HCT116 (cell line): Measurements from ENCODE around the gene PEMT. TPM values are rescaled to one million over a fixed set of nuclear protein-coding genes. Genes with fewer than 3 reads are reported as not detected.

Experiments
- ATAC-seq: fragments of 200-7000 bp; cut with Tn5 transposase; 2 replicates; pipeline ENCODE4 v1.9.1; 2020; ENCODE audit warnings: mild to moderate bottlenecking, moderate library complexity
- BruUV-seq: library from RNA; stranded (reverse); fragments of 400-500 nt; replicated peaks from 2 replicates; lab custom pipeline; 2021; lab: Mats Ljungman, UMichigan
- CTCF ChIA-PET: fragments of 300-600 bp; sonication (Branson Sonifier 250); formaldehyde crosslinking; loops from one replicate; lab custom pipeline; 2021; ENCODE audit warnings: antibody characterized with exemption; lab: Charles Lee
- POLR2A ChIA-PET: fragments of 300-600, 350-600 bp; sonication (Branson Sonifier 250); formaldehyde crosslinking; loops from one replicate; lab custom pipeline; 2021; ENCODE audit warnings: antibody characterized with exemption; lab: Charles Lee
- RAD21 ChIA-PET, 2 experiments: fragments of 300-600 bp; sonication (Branson Sonifier 250); formaldehyde crosslinking; loops; one replicate each; lab custom pipeline; 2023; ENCODE audit warnings: low total read pairs in 2 of 2; ENCODE audit not compliant: uncharacterized antibody in 2 of 2, unreplicated experiment in 2 of 2, low non-redundant PET in 1 of 2; lab: Charles Lee
- DNase-seq: peaks from one replicate; pipeline ENCODE4 v3.0.0-alpha.2; 2010; ENCODE audit warnings: low read depth, low spot score
- H2AFZ ChIP-seq: fragments of 200-600 bp; shearing (Covaris generic), sonication (generic); 2 replicates; pipeline ENCODE4 v1.6.1; 2017; ENCODE audit warnings: low read depth, mixed run types, mixed read lengths, antibody characterized with exemption, low read length; ENCODE audit not compliant: poor library complexity, severe bottlenecking
- H3K27ac ChIP-seq: 2 replicates; pipeline ENCODE4 v1.5.1; 2012; ENCODE audit warnings: low read depth, low read length
- H3K27me3 ChIP-seq: fragments of 200-600 bp; sonication (generic); 2 replicates; pipeline ENCODE4 v1.6.1; 2016; ENCODE audit warnings: mixed run types, low read length, mixed read lengths; ENCODE audit not compliant: insufficient read depth
- H3K36me3 ChIP-seq, 2 experiments: fragments of 200-500 bp in 1 of 2; fragments of 200-600 bp in 1 of 2; sonication (Bioruptor generic) in 1 of 2; sonication (generic) in 1 of 2; 2 replicates each; pipeline versions ENCODE4 v1.5.1 to v1.6.1; 2014 to 2016; ENCODE audit warnings: low read length in 2 of 2, inconsistent platforms in 1 of 2, mixed read lengths in 1 of 2, mixed run types in 1 of 2; ENCODE audit not compliant: insufficient read depth in 2 of 2, control insufficient read depth in 1 of 2
- H3K4me1 ChIP-seq, 2 experiments: fragments of 200-600 bp in 1 of 2; sonication (generic) in 1 of 2; 2 replicates each; pipeline versions ENCODE4 v1.5.1 to v1.6.1; 2012 to 2017; ENCODE audit warnings: low read length in 2 of 2, inconsistent platforms in 1 of 2, mild to moderate bottlenecking in 1 of 2, mixed read lengths in 1 of 2, mixed run types in 1 of 2, moderate library complexity in 1 of 2; ENCODE audit not compliant: insufficient read depth in 2 of 2, control insufficient read depth in 1 of 2
- H3K4me2 ChIP-seq: fragments of 200-600 bp; sonication (generic); 2 replicates; pipeline ENCODE4 v1.6.1; 2017; ENCODE audit warnings: mixed run types, low read length, mixed read lengths
- H3K4me3 ChIP-seq, 2 experiments: fragments of 200-600 bp in 1 of 2; sonication (generic) in 1 of 2; replicated peaks in 1 of 2; 2 replicates each; pipeline ENCODE4 v1.5.1; 2011 to 2016; ENCODE audit warnings: low read length in 2 of 2, control low read depth in 1 of 2, low read depth in 1 of 2, mild to moderate bottlenecking in 1 of 2, mixed read lengths in 1 of 2, mixed run types in 1 of 2
- H3K79me2 ChIP-seq: fragments of 200-600 bp; sonication (generic); 2 replicates; pipeline ENCODE4 v1.6.1; 2017; ENCODE audit warnings: mild to moderate bottlenecking, mixed run types, low read length, moderate library complexity, mixed read lengths; ENCODE audit not compliant: insufficient read depth
- H3K9ac ChIP-seq: fragments of 200-600 bp; sonication (generic); 2 replicates; pipeline ENCODE4 v1.6.1; 2016; ENCODE audit warnings: low read length, mixed read lengths
- H3K9me2 ChIP-seq: fragments of 200-600 bp; sonication (generic), shearing (Covaris generic); 2 replicates; pipeline ENCODE4 v1.6.1; 2017; ENCODE audit warnings: mixed run types, mild to moderate bottlenecking, moderate library complexity; ENCODE audit not compliant: insufficient read depth
- H3K9me3 ChIP-seq, 2 experiments: fragments of 200-500 bp in 1 of 2; fragments of 200-600 bp in 1 of 2; sonication (Bioruptor generic) in 1 of 2; sonication (generic) in 1 of 2; 2 replicates each; pipeline ENCODE4 v1.6.1; 2014 to 2017; ENCODE audit warnings: low read length in 2 of 2, mixed read lengths in 2 of 2, inconsistent platforms in 1 of 2, low read depth in 1 of 2, mild to moderate bottlenecking in 1 of 2, mixed run types in 1 of 2, moderate library complexity in 1 of 2; ENCODE audit not compliant: control insufficient read depth in 1 of 2, insufficient read depth in 1 of 2
- H4K20me1 ChIP-seq: fragments of 200-600 bp; sonication (generic), shearing (Covaris generic); 2 replicates; pipeline ENCODE4 v1.6.1; 2017; ENCODE audit warnings: mixed run types, mild to moderate bottlenecking, moderate library complexity; ENCODE audit not compliant: insufficient read depth
- CBX3 ChIP-seq: IDR thresholded peaks from 2 replicates; pipeline ENCODE4 v1.6.1; 2012; ENCODE audit warnings: low read depth
- EGR1 ChIP-seq: IDR thresholded peaks from 2 replicates; pipeline ENCODE4 v1.6.1; 2012; ENCODE audit warnings: low read depth
- FOSL1 ChIP-seq: IDR thresholded peaks from 2 replicates; pipeline ENCODE4 v1.6.1; 2012; ENCODE audit warnings: low read depth
- RAD21 ChIP-seq: IDR thresholded peaks from 2 replicates; pipeline ENCODE4 v1.6.1; 2012; ENCODE audit warnings: low read depth, mild to moderate bottlenecking
- SP1 ChIP-seq: IDR thresholded peaks from 2 replicates; pipeline ENCODE4 v1.6.1; 2012; ENCODE audit warnings: low read depth
- SRF ChIP-seq: IDR thresholded peaks from 2 replicates; pipeline ENCODE4 v1.6.1; 2012; ENCODE audit warnings: low read depth
- TCF7L2 ChIP-seq: IDR thresholded peaks from 2 replicates; pipeline ENCODE4 v1.7.0; 2011; ENCODE audit warnings: borderline replicate concordance, inconsistent platforms; ENCODE audit not compliant: insufficient read depth, insufficient read length; ENCODE audit errors: extremely low read depth
- ZFX ChIP-seq: fragments of 450-650 bp; IDR thresholded peaks from 2 replicates; pipeline ENCODE4 v1.6.1; 2017
- intact Hi-C: fragments of 100-400 bp; cut with micrococcal nuclease; formaldehyde crosslinking; loops from 2 replicates; pipeline ENCODE4 v1.10.0; 2022
- total RNA-seq: library from RNA; stranded (reverse); gene quantifications from one replicate; pipeline ENCODE4 v1.2.1, GENCODE V29; 2021; ENCODE audit not compliant: unreplicated experiment

Gene PEMT
- total RNA-seq, 1 experiment from 2014 or later, result 52.1 TPM

DNA sequence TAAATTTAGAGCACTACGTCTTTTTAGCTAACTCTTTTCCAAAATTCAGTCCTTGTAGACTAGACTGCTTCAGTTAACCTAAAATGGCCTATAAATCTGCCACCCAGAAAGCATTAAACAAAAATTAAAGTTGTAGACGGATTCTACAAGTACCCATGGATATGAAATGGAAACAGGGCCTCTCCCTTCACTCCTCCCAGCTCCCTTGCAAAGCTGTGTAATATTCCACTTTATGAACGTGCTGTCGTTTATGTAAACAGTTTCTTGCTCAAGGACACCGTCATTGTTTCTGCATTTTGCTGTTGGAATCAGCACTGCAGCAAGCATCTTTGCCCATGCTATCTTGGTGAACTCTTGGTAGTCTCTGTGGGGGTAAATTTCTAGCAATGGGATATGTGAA lies 109.6 kb downstream of the PEMT start:
- no peak overlapping the region for H2AFZ ChIP-seq
- no peaks in the 10 kb centered on the region for H3K9me2 ChIP-seq
- H3K36me3 ChIP-seq, result 0 out of 4 replicates have a peak, but pooled peaks cover 0 to 2% of the 10 kb centered on the region in 2 experiments
- TF ChIP-seq RAD21, result no peak
- TF ChIP-seq SRF, result no peak
- TF ChIP-seq FOSL1, result no peak
- no peak for TF ChIP-seq ZFX
- TF ChIP-seq EGR1, result no peak
- no peak for TF ChIP-seq TCF7L2
- DNase-seq (no peak), ATAC-seq (no peak)
- CTCF ChIA-PET, result interaction anchor here (1.1 kb wide), 1 partner anchor 15 kb away, joined by 4 read pairs; no protein-coding TSS in a partner anchor
- POLR2A ChIA-PET, result no interaction called here
- no peak overlapping the region for H3K4me3 ChIP-seq
- peaks cover 3% of the 10 kb centered on the region; the same call in 1 of the 2 replicates for H4K20me1 ChIP-seq
- BruUV-seq, result no TSS peak
- intact Hi-C loops, result no loop called here
- no peaks in the 10 kb centered on the region for H3K9me3 ChIP-seq
- peaks cover 91% of the 10 kb centered on the region for H3K79me2 ChIP-seq
- RAD21 ChIA-PET, result no interaction called here
- H3K9ac ChIP-seq, result no peak overlapping the region
- no peak overlapping the region for H3K27ac ChIP-seq
- H3K4me2 ChIP-seq, result no peak overlapping the region
- no peaks in the 10 kb centered on the region for H3K27me3 ChIP-seq
- peaks cover 6 to 18% of the 10 kb centered on the region in 2 experiments for H3K4me1 ChIP-seq

DNA sequence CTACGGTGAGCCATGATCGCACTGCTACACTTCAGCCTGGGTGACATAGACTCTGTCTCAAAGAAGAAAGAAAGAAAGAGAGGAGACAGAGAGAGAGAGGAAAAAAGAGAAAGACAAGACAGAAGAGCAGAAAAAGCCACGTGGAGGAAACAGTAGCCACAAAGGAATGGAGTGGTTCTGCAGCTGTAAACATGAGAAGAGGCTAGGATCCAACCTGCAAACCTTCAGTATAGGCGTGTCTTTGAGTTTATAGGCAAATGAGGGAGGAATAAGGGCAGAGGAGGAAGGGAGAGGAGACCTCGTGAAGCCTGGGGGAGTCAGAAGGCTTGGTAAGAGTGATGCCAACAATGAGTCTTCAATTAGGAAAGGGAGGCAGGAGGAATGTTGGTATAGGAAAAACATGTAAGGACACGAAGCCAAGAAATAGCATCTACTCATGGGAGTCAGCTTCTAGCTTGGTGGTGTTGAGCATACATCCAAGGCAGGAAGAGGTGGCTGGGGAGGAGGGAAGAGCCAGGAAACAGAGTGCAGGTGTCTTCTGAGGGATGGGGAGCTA lies 110.8 kb downstream of the PEMT start:
- RAD21 ChIA-PET, result no interaction called here
- intact Hi-C loops, result no loop called here
- H3K4me3 ChIP-seq, result no peak overlapping the region
- POLR2A ChIA-PET, result no interaction called here
- no peak overlapping the region for H3K4me2 ChIP-seq
- no peaks in the 10 kb centered on the region for H3K9me3 ChIP-seq
- no peak overlapping the region for H2AFZ ChIP-seq
- BruUV-seq, result no TSS peak
- H3K36me3 ChIP-seq, result 0 out of 4 replicates have a peak, but pooled peaks cover 0 to 2% of the 10 kb centered on the region in 2 experiments
- no peak overlapping the region for H3K9ac ChIP-seq
- DNase-seq (no peak), ATAC-seq (no peak)
- H3K79me2 ChIP-seq, result peaks cover 88% of the 10 kb centered on the region
- no peaks in the 10 kb centered on the region for H3K9me2 ChIP-seq
- peaks cover 6 to 18% of the 10 kb centered on the region in 2 experiments for H3K4me1 ChIP-seq
- H3K27me3 ChIP-seq, result no peaks in the 10 kb centered on the region
- CTCF ChIA-PET, result no interaction called here
- peaks cover 3% of the 10 kb centered on the region; the same call in 1 of the 2 replicates for H4K20me1 ChIP-seq
- TF ChIP-seq CBX3 (no peak), SP1 (no peak), EGR1 (no peak), SRF (no peak), RAD21 (no peak)
- H3K27ac ChIP-seq, result no peak overlapping the region
